HUES48 (cell line): ENCODE results near the gene NNT.
"Not testable (repeated sequence)": the region's sequence is repeated elsewhere in the genome, so short reads cannot be mapped to it uniquely, and the experiment has no call there.

ENCODE experiments used
- H3K27ac ChIP-seq: one replicate; pipeline ENCODE4 v1.7.0; 2013; ENCODE audit warnings: low read depth, low read length, inconsistent platforms
- H3K27me3 ChIP-seq: 2 replicates; pipeline ENCODE4 v1.6.1; 2013; ENCODE audit warnings: mild to moderate bottlenecking, low read length; ENCODE audit not compliant: control insufficient read depth, insufficient read depth
- H3K36me3 ChIP-seq: 2 replicates; pipeline ENCODE4 v1.6.1; 2013; ENCODE audit warnings: low read length; ENCODE audit not compliant: control insufficient read depth, insufficient read depth
- H3K4me1 ChIP-seq: 2 replicates; pipeline ENCODE4 v1.6.1; 2013; ENCODE audit warnings: mild to moderate bottlenecking, low read length; ENCODE audit not compliant: control insufficient read depth, insufficient read depth
- H3K4me3 ChIP-seq: 2 replicates; pipeline ENCODE4 v1.5.1; 2013; ENCODE audit warnings: mild to moderate bottlenecking, low read depth, low read length
- H3K9ac ChIP-seq: 2 replicates; pipeline ENCODE4 v1.6.1; 2013; ENCODE audit warnings: mild to moderate bottlenecking, low read depth, low read length, moderate library complexity
- H3K9me3 ChIP-seq: 2 replicates; pipeline ENCODE4 v1.6.1; 2013; ENCODE audit warnings: low read length; ENCODE audit not compliant: control insufficient read depth, insufficient read depth

The NNT gene

DNA sequence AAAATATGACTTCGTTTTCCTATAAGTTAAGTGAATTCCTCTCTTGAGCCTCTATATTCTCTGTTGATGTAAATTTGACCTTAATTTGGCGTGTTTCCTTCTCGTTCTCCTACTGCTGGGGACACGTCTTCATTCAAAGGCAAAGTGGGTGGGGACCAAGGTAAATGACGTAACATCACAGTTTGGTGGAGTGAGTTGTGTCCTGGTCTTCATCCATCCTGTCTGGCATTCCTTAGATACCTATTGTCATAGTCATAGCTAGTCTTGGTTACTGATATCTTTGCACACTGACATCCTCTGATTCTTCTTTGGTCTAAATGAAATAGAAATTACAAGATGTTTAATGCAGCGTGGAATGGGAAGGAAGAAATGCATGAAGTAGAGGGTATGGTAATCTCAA, 108.5 kb downstream of the NNT start:
- Histone ChIP-seq H3K9ac (no peak overlapping the region), H3K4me1 (no peaks in the 10 kb centered on the region), H3K27me3 (no peaks in the 10 kb centered on the region), H3K27ac (no peak overlapping the region), H3K36me3 (no peaks in the 10 kb centered on the region), H3K9me3 (no peaks in the 10 kb centered on the region), H3K4me3 (no peak overlapping the region)

DNA sequence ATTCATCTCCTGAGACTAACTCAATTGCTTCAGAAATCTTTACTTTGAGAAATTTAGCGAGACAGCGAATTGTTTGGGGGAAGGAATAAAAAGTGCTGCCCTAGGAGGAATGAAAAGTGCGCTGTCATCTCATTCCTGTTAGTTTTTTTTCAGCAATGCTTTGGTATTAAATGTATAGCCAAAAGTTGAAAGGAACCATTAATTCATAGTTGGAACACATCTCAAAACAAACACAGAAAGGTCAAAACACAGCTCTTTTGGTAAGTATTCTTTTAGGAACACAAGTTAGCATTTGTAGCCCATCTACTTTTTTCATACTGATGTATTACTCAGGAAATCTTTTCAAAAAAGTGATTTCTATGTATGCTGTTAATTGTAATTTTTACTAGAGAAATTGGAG, 109.1 kb downstream of the NNT start:
- H3K9me3 ChIP-seq, result no peaks in the 10 kb centered on the region
- H3K4me3 ChIP-seq, result no peak overlapping the region
- H3K9ac ChIP-seq, result no peak overlapping the region
- no peaks in the 10 kb centered on the region for H3K4me1 ChIP-seq
- H3K27me3 ChIP-seq, result no peaks in the 10 kb centered on the region
- no peaks in the 10 kb centered on the region for H3K36me3 ChIP-seq
- no peak overlapping the region for H3K27ac ChIP-seq

DNA sequence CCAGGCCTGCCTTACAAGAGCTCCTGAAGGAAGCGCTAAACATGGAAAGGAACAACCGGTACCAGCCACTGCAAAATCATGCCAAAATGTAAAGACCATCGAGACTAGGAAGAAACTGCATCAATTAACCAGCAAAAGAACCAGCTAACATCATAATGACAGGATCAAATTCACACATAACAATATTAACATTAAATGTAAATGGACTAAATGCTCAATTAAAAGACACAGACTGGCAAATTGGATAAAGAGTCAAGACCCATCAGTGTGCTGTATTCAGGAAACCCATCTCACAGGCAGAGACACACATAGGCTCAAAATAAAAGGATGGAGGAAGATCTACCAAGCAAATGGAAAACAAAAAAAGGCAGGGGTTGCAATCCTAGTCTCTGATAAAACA, 116.8 kb downstream of the NNT start:
- not testable (repeated sequence) for H3K4me3 ChIP-seq

DNA sequence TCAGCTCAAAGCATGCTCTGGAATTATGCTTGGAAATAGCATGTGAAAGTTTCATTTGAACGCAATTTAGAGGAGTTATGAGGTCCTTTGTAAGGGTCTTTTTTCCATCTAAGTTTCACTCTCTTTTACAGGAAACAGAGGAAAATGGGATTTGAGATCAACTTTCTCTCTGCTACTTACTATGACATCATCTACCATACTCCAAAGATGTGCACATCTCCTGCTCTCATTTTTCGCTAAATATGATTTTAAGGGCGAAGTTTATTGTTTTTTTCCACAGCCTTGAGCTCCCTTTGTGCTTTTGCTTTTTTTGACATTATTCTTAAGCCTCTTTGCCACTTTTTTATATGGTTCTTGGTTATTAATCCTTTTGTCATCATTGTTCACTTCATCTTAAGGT, 125.6 kb downstream of the NNT start:
- no peaks in the 10 kb centered on the region for H3K27me3 ChIP-seq
- H3K4me3 ChIP-seq, result no peak overlapping the region
- no peaks in the 10 kb centered on the region for H3K9me3 ChIP-seq
- H3K27ac ChIP-seq, result no peak overlapping the region
- no peaks in the 10 kb centered on the region for H3K36me3 ChIP-seq
- H3K9ac ChIP-seq, result no peak overlapping the region
- no peaks in the 10 kb centered on the region for H3K4me1 ChIP-seq

More for the DNA sequence above, 116.8 kb downstream of the NNT start:
- not testable (repeated sequence) for H3K9ac ChIP-seq, H3K27ac ChIP-seq, H3K27me3 ChIP-seq, H3K4me1 ChIP-seq, H3K36me3 ChIP-seq, H3K9me3 ChIP-seq

DNA sequence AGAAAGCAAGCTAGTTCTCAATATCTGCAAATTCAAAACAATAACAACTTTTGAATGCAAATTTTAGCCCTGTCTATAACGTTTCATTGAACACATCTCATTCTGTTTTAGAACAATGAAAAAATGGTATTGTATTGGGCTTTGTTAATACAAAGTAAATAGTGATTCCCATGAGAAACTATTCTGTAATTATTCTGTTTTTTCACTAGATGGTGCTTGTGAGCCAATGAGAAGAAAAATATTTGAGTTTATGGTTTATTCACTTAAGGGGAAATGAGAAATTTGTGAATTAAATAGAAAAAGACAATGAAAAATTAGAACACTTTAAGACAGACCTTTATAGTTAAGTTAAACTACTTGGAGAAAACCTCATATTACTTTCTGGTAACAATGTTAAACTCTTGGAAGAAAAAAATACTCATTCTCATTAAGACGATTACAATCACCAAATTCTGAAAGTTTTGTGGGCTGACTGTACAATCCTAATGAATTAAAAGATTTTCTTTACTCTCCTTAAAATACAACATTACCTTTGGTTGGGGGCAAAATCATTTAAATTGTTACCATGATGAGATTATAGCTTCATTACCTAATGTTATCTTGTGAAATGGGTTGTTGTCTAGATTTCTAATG, 127.0 kb downstream of the NNT start:
- H3K4me3 ChIP-seq, result no peak overlapping the region
- no peaks in the 10 kb centered on the region for H3K27me3 ChIP-seq
- H3K9me3 ChIP-seq, result no peaks in the 10 kb centered on the region
- no peak overlapping the region for H3K27ac ChIP-seq
- H3K36me3 ChIP-seq, result no peaks in the 10 kb centered on the region
- no peaks in the 10 kb centered on the region for H3K4me1 ChIP-seq
- no peak overlapping the region for H3K9ac ChIP-seq

DNA sequence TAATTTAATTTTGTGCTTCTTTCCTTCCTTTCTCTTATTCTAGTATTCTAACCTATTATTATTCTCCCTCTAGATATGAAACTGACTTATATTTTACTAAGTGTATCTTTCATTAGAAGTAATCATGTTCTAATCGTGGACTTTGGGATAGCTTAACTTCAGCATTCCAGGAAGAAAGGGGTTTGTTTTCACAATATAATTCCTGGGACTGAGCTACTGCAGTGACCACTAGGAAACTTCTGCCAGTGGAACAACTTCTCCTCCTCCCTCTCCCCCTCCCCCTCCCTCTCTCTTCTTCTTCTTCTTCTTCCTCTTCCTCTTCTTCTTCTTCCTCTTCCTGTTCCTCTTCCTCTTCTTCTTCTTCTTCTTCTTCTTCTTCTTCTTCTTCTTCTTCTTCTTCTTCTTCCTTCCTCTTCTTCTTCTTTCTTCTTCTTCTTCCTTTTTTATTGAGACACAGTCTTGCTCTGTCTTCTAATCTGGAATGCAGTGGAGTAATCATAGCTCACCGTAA, 127.9 kb downstream of the NNT start:
- H3K4me3 ChIP-seq, result no peak overlapping the region
- H3K9ac ChIP-seq, result no peak overlapping the region
- no peaks in the 10 kb centered on the region for H3K9me3 ChIP-seq
- H3K27me3 ChIP-seq, result no peaks in the 10 kb centered on the region
- no peaks in the 10 kb centered on the region for H3K4me1 ChIP-seq
- no peak overlapping the region for H3K27ac ChIP-seq
- H3K36me3 ChIP-seq, result no peaks in the 10 kb centered on the region

DNA sequence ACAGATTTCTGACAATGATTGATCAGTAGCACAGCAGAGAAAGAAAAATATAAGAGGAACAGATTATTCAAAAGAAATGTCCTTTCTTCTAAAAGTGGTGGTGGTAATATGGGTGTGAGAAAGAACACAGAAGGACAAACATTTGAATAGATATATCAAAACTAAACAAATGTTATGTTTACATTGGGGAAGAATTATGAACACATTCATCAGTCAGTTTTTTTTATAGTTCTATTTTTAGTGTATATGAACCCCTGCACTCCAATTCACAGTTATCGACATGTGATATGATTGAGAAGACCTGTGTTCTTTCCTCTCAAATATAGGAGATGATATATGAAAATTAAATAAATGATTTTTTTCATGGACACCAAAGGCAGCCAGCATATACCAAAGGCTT, 128.6 kb downstream of the NNT start:
- no peak overlapping the region for H3K9ac ChIP-seq
- no peaks in the 10 kb centered on the region for H3K27me3 ChIP-seq
- no peaks in the 10 kb centered on the region for H3K36me3 ChIP-seq
- no peaks in the 10 kb centered on the region for H3K9me3 ChIP-seq
- H3K4me1 ChIP-seq, result no peaks in the 10 kb centered on the region
- no peak overlapping the region for H3K4me3 ChIP-seq
- no peak overlapping the region for H3K27ac ChIP-seq

DNA sequence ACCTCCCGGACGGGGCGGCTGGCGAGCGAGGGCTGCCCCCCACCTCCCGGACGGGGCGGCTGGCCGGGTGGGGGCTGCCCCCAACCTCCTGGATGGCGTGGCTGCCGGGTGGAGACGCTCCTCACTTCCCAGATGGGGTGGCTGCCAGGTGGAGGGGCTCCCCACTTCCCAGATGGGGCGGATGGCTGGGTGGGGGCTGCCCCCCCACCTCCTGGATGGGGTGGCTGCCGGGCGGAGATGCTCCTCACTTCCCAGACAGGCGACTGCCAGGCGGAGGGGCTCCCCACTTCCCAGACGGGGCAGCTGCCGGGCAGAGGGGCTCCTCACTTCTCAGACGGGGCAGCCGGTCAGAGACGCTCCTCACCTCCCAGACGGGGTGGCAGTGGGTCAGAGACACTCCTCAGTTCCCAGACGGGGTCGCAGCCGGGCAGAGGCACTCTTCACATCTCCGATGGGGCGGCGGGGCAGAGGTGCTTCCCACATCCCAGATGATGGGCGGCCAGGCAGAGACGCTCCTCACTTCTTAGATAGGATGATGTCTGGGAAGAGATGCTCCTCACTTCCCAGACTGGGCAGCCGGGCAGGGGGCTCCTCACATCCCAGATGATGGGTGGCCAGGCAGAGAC, 143.1 kb downstream of the NNT start:
- not testable (repeated sequence) for H3K36me3 ChIP-seq, H3K27me3 ChIP-seq, H3K27ac ChIP-seq, H3K9me3 ChIP-seq, H3K4me3 ChIP-seq, H3K4me1 ChIP-seq, H3K9ac ChIP-seq

DNA sequence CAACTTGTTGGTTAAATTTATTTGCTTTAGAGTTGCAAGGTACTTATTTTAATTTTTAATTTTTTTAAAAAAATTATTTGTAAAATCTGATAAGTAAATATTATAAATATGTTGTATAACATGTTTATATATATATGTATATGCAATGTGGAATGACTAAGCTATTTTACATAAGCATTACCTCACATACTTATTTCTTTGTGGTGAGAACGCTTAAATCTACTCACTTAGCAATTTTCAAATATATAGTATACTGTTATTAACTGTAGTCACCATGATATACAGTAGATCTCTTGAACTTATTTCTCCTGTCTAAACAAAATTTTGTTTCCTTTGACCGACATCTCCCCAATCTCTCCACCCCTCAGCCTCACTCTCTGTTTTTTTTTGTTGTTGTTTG, 147.8 kb downstream of the NNT start:
- H3K4me1 ChIP-seq, result no peaks in the 10 kb centered on the region
- peaks cover 20% of the 10 kb centered on the region for H3K9me3 ChIP-seq
- no peak overlapping the region for H3K9ac ChIP-seq
- H3K36me3 ChIP-seq, result no peaks in the 10 kb centered on the region
- H3K27me3 ChIP-seq, result no peaks in the 10 kb centered on the region
- H3K4me3 ChIP-seq, result no peak overlapping the region
- H3K27ac ChIP-seq, result no peak overlapping the region

DNA sequence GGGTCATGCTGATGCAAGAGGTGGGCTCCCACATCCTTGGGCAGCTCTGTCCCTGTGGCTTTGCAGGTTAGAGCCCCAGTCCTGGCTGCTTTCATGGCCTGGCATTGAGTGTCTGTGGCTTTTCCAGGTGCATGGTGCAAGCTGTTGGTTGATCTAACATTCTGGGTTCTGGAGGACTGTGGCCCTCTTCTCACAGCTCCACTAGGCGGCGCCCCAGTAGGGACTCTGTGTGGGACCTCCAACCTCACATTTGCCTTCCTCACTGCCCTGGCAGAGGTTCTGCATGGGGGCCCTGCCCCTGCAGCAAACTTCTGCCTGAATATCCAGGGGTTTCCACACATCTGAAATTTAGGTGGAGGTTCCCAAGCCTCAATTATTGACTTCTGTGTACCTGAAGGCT, 150.1 kb downstream of the NNT start:
- Histone ChIP-seq H3K9ac (no peak overlapping the region), H3K36me3 (no peaks in the 10 kb centered on the region), H3K9me3 (peaks cover 19% of the 10 kb centered on the region), H3K4me1 (no peaks in the 10 kb centered on the region), H3K27ac (no peak overlapping the region), H3K4me3 (no peak overlapping the region), H3K27me3 (no peaks in the 10 kb centered on the region)
